Measurements from ENCODE around the gene PPP2R3B. TPM values are rescaled to one million over a fixed set of nuclear protein-coding genes. Genes with fewer than 3 reads are reported as not detected.
"Not testable (repeated sequence)": the region's sequence is repeated elsewhere in the genome, so short reads cannot be mapped to it uniquely, and the experiment has no call there.

Gene PPP2R3B
- total and polyA plus RNA-seq, 5 experiments from 2014 or later, result 7.4 to 56.4 (median 12.9) TPM

- Mint-ChIP-seq H3K27me3 (peaks cover 0 to 7% (median under 1%) of the 10 kb centered on the region in 5 donors), H3K4me3 (no peak overlapping the region), H3K36me3 (peaks cover 0 to 4% (median 3%) of the 10 kb centered on the region in 3 donors), H3K27ac (no peak overlapping the region), H3K9me3 (peaks cover 0 to 3% (median 0%) of the 10 kb centered on the region in 9 donors), H3K4me1 (peaks cover 0 to 2% (median under 1%) of the 10 kb centered on the region in 4 donors)
- DNase-seq (peak in 1 of 10 donors; percentile 27), ATAC-seq (no peak)
- POLR2A ChIA-PET, result no interaction called here
Measured at GRCh38 chrX:421646-422391, 35.1 kb upstream of the PPP2R3B start.

GRCh38 chrX:420496-421223, 34.0 kb upstream of the PPP2R3B start:
- peaks cover 0 to 5% (median 0%) of the 10 kb centered on the region in 5 donors for H3K27me3 Mint-ChIP-seq
- no peak overlapping the region for H3K4me3 Mint-ChIP-seq
- ATAC-seq, result no peak
- DNase-seq, result peak in 1 of 10 donors; percentile 19
- H3K36me3 Mint-ChIP-seq, result peaks cover 0 to 6% (median 3%) of the 10 kb centered on the region in 3 donors
- H3K9me3 Mint-ChIP-seq, result peaks cover 0 to 3% (median 0%) of the 10 kb centered on the region in 9 donors
- H3K4me1 Mint-ChIP-seq, result peaks cover 0 to 2% (median under 1%) of the 10 kb centered on the region in 4 donors
- POLR2A ChIA-PET, result no interaction called here
- H3K27ac Mint-ChIP-seq, result no peak overlapping the region

GRCh38 chrX:418927-419729, 32.4 kb upstream of the PPP2R3B start:
- Mint-ChIP-seq H3K4me1 (peaks cover 0 to 2% (median under 1%) of the 10 kb centered on the region in 4 donors), H3K9me3 (peaks cover 0 to 5% (median 0%) of the 10 kb centered on the region in 9 donors), H3K36me3 (peaks cover 0 to 8% (median 3%) of the 10 kb centered on the region in 3 donors), H3K27me3 (peaks cover 0 to 8% (median 0%) of the 10 kb centered on the region in 5 donors), H3K27ac (no peak overlapping the region), H3K4me3 (no peak overlapping the region)
- ATAC-seq (no peak), DNase-seq (peak in 1 of 10 donors; percentile 43)
- POLR2A ChIA-PET, result no interaction called here

GRCh38 chrX:415498-415897, 28.8 kb upstream of the PPP2R3B start:
- POLR2A ChIA-PET, H3K4me3 Mint-ChIP-seq, H3K4me1 Mint-ChIP-seq, ATAC-seq, H3K9me3 Mint-ChIP-seq, DNase-seq, H3K27ac Mint-ChIP-seq: not testable (repeated sequence)
- Mint-ChIP-seq H3K27me3 (peaks cover 0 to 18% (median 3%) of the 10 kb centered on the region in 5 donors), H3K36me3 (peaks cover 0 to 11% (median 3%) of the 10 kb centered on the region in 3 donors)

GRCh38 chrX:413322-414201, 26.9 kb upstream of the PPP2R3B start:
- H3K36me3 Mint-ChIP-seq, result peaks cover 0 to 15% (median 0%) of the 10 kb centered on the region in 3 donors
- peaks cover 0 to 18% (median 3%) of the 10 kb centered on the region in 5 donors for H3K27me3 Mint-ChIP-seq
- H3K27ac Mint-ChIP-seq, result no peak overlapping the region
- POLR2A ChIA-PET, result no interaction called here
- no peak for ATAC-seq
- DNase-seq, result no peak
- H3K9me3 Mint-ChIP-seq, result peaks cover 0 to 5% (median 0%) of the 10 kb centered on the region in 9 donors
- H3K4me1 Mint-ChIP-seq, result peaks cover 0 to 4% (median 0%) of the 10 kb centered on the region in 4 donors
- H3K4me3 Mint-ChIP-seq, result no peak overlapping the region

GRCh38 chrX:410296-410695, 23.6 kb upstream of the PPP2R3B start:
- Mint-ChIP-seq H3K27ac (no peak overlapping the region), H3K4me1 (peaks cover 0 to 4% (median 0%) of the 10 kb centered on the region in 4 donors), H3K27me3 (peaks cover 0 to 18% (median 0%) of the 10 kb centered on the region in 5 donors), H3K4me3 (no peak overlapping the region), H3K9me3 (peaks cover 0 to 3% (median 0%) of the 10 kb centered on the region in 9 donors), H3K36me3 (peaks cover 0 to 10% (median 3%) of the 10 kb centered on the region in 3 donors)
- POLR2A ChIA-PET, result no interaction called here
- ATAC-seq, result no peak
- DNase-seq, result no peak

- Mint-ChIP-seq H3K36me3 (peaks cover 0 to 5% (median 3%) of the 10 kb centered on the region in 3 donors), H3K27me3 (no peaks in the 10 kb centered on the region), H3K4me3 (no peak overlapping the region), H3K27ac (no peak overlapping the region), H3K4me1 (peaks cover 0 to 5% (median 0%) of the 10 kb centered on the region in 4 donors), H3K9me3 (no peaks in the 10 kb centered on the region)
- DNase-seq, result no peak
- ATAC-seq, result no peak
- POLR2A ChIA-PET, result no interaction called here
Measured at GRCh38 chrX:405149-405548, 18.4 kb upstream of the PPP2R3B start.

GRCh38 chrX:404656-405055, 17.9 kb upstream of the PPP2R3B start:
- POLR2A ChIA-PET, result no interaction called here
- no peak for DNase-seq
- Mint-ChIP-seq H3K27ac (no peak overlapping the region), H3K4me3 (no peak overlapping the region), H3K27me3 (no peaks in the 10 kb centered on the region), H3K4me1 (peaks cover 0 to 5% (median 0%) of the 10 kb centered on the region in 4 donors), H3K9me3 (no peaks in the 10 kb centered on the region), H3K36me3 (peaks cover 0 to 5% (median 3%) of the 10 kb centered on the region in 3 donors)
- ATAC-seq, result no peak

GRCh38 chrX:402857-403256, 16.1 kb upstream of the PPP2R3B start:
- H3K27ac Mint-ChIP-seq, result no peak overlapping the region
- no peak for ATAC-seq
- no peak overlapping the region for H3K4me3 Mint-ChIP-seq
- H3K27me3 Mint-ChIP-seq, result no peaks in the 10 kb centered on the region
- no peaks in the 10 kb centered on the region for H3K9me3 Mint-ChIP-seq
- POLR2A ChIA-PET, result no interaction called here
- DNase-seq, result no peak
- peaks cover 0 to 3% (median 2%) of the 10 kb centered on the region in 3 donors for H3K36me3 Mint-ChIP-seq
- H3K4me1 Mint-ChIP-seq, result peaks cover 0 to 3% (median 0%) of the 10 kb centered on the region in 4 donors

- Mint-ChIP-seq H3K4me1 (peaks cover 0 to 3% (median 0%) of the 10 kb centered on the region in 4 donors), H3K9me3 (no peaks in the 10 kb centered on the region), H3K27ac (no peak overlapping the region), H3K27me3 (no peaks in the 10 kb centered on the region), H3K4me3 (no peak overlapping the region), H3K36me3 (peaks cover 0 to 2% (median 0%) of the 10 kb centered on the region in 3 donors)
- ATAC-seq (no peak), DNase-seq (no peak)
- POLR2A ChIA-PET, result no interaction called here
Measured at GRCh38 chrX:400258-400657, 13.6 kb upstream of the PPP2R3B start.

- H3K4me3 Mint-ChIP-seq, result no peak overlapping the region
- H3K27me3 Mint-ChIP-seq, result no peaks in the 10 kb centered on the region
- no peak overlapping the region for H3K27ac Mint-ChIP-seq
- H3K36me3 Mint-ChIP-seq, result peaks cover 0 to 2% (median 0%) of the 10 kb centered on the region in 3 donors
- peaks cover 0 to under 1% (median 0%) of the 10 kb centered on the region in 4 donors for H3K4me1 Mint-ChIP-seq
- no peak for ATAC-seq
- no peaks in the 10 kb centered on the region for H3K9me3 Mint-ChIP-seq
- POLR2A ChIA-PET, result no interaction called here
- DNase-seq, result no peak
Measured at GRCh38 chrX:397575-397974, 10.9 kb upstream of the PPP2R3B start.

- Mint-ChIP-seq H3K27me3 (no peaks in the 10 kb centered on the region), H3K9me3 (no peaks in the 10 kb centered on the region), H3K4me1 (peaks cover 0 to 3% (median 0%) of the 10 kb centered on the region in 4 donors), H3K27ac (no peak overlapping the region), H3K4me3 (no peak overlapping the region), H3K36me3 (no peaks in the 10 kb centered on the region)
- no peak for DNase-seq
- POLR2A ChIA-PET, result no interaction called here
- no peak for ATAC-seq
Measured at GRCh38 chrX:394830-395229, 8.1 kb upstream of the PPP2R3B start.
